Measurements from ENCODE around the gene ATG101.

ATG101 gene

DNA sequence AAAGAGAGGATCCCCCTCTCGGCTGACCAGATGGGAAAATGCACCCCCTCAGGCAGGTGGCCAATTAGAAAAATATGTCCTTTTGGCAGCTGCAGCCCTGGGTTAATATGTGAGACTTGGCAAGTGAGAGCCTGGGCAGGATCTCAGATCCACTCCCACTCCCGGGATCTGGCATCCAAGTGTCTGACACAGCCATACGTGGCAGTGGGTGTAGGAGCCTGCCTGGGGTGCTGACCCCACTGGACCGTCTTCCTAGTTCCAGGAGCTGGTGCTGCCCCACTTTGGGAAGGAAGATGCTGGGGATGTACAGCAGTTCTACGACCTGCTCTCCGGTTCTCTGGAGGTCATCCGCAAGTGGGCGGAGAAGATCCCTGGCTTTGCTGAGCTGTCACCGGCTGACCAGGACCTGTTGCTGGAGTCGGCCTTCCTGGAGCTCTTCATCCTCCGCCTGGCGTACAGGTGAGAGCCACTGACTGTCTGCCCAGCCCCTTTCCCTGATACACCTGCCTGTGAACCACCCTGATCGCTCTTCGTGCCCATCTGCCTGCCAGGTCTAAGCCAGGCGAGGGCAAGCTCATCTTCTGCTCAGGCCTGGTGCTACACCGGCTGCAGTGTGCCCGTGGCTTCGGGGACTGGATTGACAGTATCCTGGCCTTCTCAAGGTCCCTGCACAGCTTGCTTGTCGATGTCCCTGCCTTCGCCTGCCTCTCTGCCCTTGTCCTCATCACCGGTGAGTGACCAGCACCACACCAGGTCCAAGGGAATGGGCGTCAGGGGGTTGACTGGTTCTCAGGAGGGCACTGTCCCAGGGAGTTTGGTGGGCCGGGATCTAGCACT lies 12.8 kb upstream of the ATG101 start:
- in situ Hi-C loops (cut with HindIII; ENCODE audit: low sequenced_read_pairs), result no loop called here

DNA sequence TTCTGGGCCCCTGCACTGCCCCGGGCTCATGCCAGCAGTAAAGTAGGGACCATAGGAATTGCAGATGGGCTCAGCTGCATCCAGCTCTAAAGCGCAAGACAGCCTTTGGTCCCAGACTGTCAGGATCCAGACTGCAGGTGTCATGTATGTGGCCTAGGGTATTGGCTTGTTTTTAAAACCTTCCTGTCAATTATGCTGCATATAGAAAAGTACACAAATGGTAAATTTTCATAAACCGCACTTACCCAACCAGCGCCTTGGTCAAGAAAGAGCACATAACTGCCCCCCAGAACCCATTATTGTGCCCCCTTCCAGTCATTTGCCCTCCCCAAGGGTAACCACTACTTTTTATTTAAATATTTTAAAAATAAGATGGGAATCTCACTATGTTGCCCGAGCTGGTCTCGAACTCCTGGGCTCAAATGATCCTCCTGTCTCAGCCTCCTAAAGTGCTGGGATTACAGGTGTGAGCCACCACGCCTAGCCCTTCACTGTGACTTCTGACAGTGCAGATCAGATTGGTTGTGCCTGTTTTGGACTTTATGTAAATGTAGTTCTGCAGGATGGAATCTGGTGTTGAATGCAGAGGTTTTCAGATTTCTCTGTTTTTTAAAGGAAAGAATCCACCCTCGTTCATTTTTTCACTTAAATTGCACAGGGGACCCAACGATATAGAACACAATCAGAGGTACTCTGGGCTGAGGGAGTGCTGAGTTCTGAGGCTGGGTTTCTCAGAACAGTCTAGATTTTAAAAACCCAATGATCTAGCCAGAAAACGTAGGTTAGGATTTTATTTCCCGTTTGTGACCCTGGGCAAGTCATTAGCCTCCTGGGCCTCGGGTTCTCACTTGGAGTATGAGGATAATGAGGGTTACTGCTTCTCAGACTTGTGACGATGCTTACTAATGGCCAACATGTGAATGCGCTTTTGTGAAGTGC lies 11.9 kb upstream of the ATG101 start:
- in situ Hi-C loops (cut with HindIII; ENCODE audit: low sequenced_read_pairs), result no loop called here

- in situ Hi-C loops (cut with HindIII; ENCODE audit: low sequenced_read_pairs), result no loop called here
Measured at GRCh38 chr12:52058631-52059361, 11.0 kb upstream of the ATG101 start.

- in situ Hi-C loops (cut with HindIII; ENCODE audit: low sequenced_read_pairs), result no loop called here
Measured at GRCh38 chr12:52059582-52060497, 9.9 kb upstream of the ATG101 start.

DNA sequence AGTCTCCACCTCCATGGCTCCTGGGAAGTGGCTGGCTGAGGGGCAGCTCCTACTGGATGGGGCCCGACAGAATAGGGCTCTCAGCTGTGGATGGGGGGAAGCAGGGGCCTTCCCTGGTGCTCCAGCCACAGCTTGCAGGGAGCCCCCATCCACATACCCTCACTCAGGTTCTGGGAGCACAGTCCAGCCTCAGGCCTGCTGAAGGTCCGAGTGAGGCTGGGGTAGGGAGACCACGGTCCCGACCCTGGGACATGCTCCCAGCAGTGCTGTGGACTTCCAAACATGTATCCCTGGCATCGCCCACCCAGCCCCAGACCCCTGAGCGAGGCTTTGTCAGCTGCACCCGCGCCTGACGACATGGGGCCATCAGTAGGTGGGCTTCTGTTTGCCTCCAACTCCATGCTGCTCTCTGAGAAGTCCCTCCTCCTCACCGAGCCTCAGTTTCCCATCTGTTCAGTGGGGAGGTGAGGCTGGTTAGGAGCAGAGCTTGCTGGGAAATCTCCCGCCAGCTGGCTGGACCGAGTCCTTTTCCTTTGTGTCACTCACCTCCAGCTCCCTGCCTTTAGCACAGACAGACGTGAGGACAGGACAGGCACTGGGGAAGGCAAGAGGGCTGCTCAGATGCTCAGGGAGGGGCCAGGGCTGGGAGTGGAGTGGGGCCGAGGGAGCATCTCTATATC lies 9.1 kb upstream of the ATG101 start:
- in situ Hi-C loops (cut with HindIII; ENCODE audit: low sequenced_read_pairs), result no loop called here

GRCh38 chr12:52061470-52062166 lies 8.2 kb upstream of the ATG101 start:
- in situ Hi-C loops (cut with HindIII; ENCODE audit: low sequenced_read_pairs), result no loop called here

- in situ Hi-C loops (cut with HindIII; ENCODE audit: low sequenced_read_pairs), result no loop called here
Measured at GRCh38 chr12:52062167-52063081, 7.4 kb upstream of the ATG101 start.

- in situ Hi-C loops (cut with HindIII; ENCODE audit: low sequenced_read_pairs), result no loop called here
Measured at GRCh38 chr12:52063082-52063924, 6.5 kb upstream of the ATG101 start.

GRCh38 chr12:52063981-52064649 lies 5.7 kb upstream of the ATG101 start:
- in situ Hi-C loops (cut with HindIII; ENCODE audit: low sequenced_read_pairs), result no loop called here

DNA sequence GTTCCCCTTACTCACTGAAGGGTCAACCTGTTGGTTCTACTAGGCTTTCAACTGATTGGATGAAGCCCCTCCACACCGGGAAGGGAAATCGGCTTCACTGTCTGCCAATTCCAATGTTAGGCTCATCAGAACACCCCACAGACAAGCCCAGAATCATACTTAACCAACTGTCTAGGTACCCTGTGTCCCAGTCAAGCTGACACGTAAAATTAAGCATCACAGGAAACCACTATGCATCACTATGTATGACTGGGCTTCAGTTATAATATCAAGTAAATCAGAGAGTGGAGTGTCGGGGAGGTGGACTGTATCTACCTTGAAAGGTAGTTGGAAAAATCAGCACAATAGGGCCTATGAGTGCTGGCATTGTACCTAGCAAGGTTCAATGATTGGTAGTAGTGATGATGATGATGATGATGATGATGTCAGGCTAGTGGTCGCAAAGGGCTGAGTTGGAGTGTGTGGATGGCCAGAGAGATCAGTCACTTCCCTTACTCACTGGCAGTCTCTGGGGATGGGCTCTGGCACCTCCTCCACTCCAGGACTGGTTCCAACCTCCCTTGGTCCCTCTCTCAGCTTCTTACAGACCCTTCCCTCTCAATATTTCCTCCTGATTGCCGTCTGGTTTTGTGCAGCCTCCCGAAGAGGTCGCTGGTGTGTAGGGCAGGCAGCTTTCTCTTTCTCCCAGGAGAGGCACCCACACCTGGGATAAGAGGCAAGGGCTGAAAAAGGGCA lies 3.3 kb upstream of the ATG101 start:
- in situ Hi-C loops (cut with HindIII; ENCODE audit: low sequenced_read_pairs), result no loop called here

- in situ Hi-C loops (cut with HindIII; ENCODE audit: low sequenced_read_pairs), result no loop called here
Measured at GRCh38 chr12:52067081-52067374, 2.8 kb upstream of the ATG101 start.

GRCh38 chr12:52070185-52070925 lies 577 bp downstream of the ATG101 start:
- in situ Hi-C loops (cut with HindIII; ENCODE audit: low sequenced_read_pairs), result no loop called here

GRCh38 chr12:52073531-52074381 lies 4.0 kb downstream of the ATG101 start:
- in situ Hi-C loops (cut with HindIII; ENCODE audit: low sequenced_read_pairs), result no loop called here

DNA sequence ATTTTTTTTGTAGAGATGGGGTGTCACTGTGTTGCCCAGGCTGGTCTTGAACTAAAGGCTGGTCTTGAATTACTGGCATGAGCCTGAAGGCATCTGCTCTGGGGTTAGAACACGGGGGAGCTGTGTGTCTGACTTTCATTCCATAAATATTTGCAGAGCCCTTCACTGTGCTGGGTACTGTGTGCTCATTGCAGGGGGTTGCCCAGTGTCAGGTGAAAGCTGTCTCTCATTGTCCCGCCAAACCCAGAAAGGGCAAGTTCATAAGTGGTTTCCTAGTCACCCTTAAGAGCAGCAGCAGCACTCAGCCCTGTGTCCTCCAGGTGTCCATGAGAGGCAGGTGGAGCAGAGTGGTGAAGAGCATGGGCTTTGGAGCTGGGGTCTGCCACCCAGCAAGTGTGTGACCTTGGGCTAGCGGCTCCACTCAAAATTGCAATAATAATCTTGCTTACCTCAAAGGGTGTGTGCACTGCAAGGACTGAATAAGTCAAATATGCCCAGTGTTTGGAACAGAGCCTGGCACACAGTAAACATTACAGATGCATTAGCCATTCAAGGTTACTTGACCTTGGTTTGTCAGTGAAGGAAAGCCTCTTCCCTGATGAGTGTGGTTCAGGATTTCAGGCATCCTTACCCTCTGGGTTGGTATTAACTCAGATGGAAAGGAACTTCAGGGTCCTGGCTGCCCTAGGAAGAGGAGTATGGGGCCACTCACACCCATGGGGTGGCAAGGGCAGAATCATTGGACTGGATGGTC lies 5.4 kb downstream of the ATG101 start:
- in situ Hi-C loops (cut with HindIII; ENCODE audit: low sequenced_read_pairs), result no loop called here
